K562 (cell line): ENCODE data around the gene C3. TPM values are rescaled to one million over a fixed set of nuclear protein-coding genes. Genes with fewer than 3 reads are reported as not detected.

Experiments
- ATAC-seq: fragments of 200-7000 bp; cut with Tn5 transposase; 3 replicates; pipeline ENCODE4 v1.9.1; 2020; ENCODE audit warnings: moderate library complexity
- BruUV-seq: library from RNA; stranded (reverse); fragments of 400-500 nt; replicated peaks from 2 replicates; lab custom pipeline; 2021; lab: Mats Ljungman, UMichigan
- CTCF ChIA-PET: fragments of 300-600 bp; formaldehyde crosslinking; extraction: SDS; loops from one replicate; lab custom pipeline; 2021; ENCODE audit warnings: low intra/inter-chr PET ratio; lab: Yijun Ruan, JAX
- POLR2A ChIA-PET: fragments of 300-600, 350-650 bp; sonication (Branson Sonifier 250); formaldehyde crosslinking; extraction: SDS; loops from one replicate; lab custom pipeline; 2021; ENCODE audit warnings: antibody characterized with exemption, inconsistent platforms; lab: Yijun Ruan, JAX
- DNase-seq, 4 experiments: peaks; one replicate each; pipeline versions ENCODE4 v3.0.0 to v3.0.0-alpha.2; 2011 to 2018; ENCODE audit warnings: low spot score in 3 of 4, mixed read lengths in 3 of 4; ENCODE audit errors: extremely low read depth in 1 of 4
- FAIRE-seq: peaks from 2 replicates; lab custom pipeline; 2011; peaks lifted over from hg19 to GRCh38; lab: Jason Lieb, UNC
- H2AFZ ChIP-seq: 2 replicates; pipeline ENCODE4 v1.6.0; 2011; ENCODE audit warnings: low read depth, low read length, control low read depth, inconsistent platforms
- H3K27ac ChIP-seq: fragments of 200-600 bp; 3 replicates; pipeline ENCODE4 v1.8.0; 2011; ENCODE audit warnings: low read depth, mild to moderate bottlenecking, control low read depth, inconsistent platforms, low read length, moderate library complexity, mixed read lengths; ENCODE audit errors: extremely low read depth
- H3K27me3 ChIP-seq, 2 experiments: fragments of 300-600 bp in 1 of 2; 2 replicates in 1 of 2; 3 replicates in 1 of 2; pipeline versions ENCODE4 v1.6.0 to v1.8.0; 2011; ENCODE audit warnings: inconsistent platforms in 2 of 2, low read length in 2 of 2, mild to moderate bottlenecking in 1 of 2, mixed read lengths in 1 of 2, moderate library complexity in 1 of 2; ENCODE audit not compliant: control insufficient read depth in 2 of 2, insufficient read depth in 2 of 2
- H3K36me3 ChIP-seq: fragments of 300-600 bp; 3 replicates; pipeline ENCODE4 v1.8.0; 2011; ENCODE audit warnings: mild to moderate bottlenecking, low read length, inconsistent platforms; ENCODE audit not compliant: control insufficient read depth, insufficient read depth
- H3K4me1 ChIP-seq, 2 experiments: fragments of 200-600 bp in 1 of 2; replicated peaks in 1 of 2; 2 replicates in 1 of 2; 3 replicates in 1 of 2; pipeline versions ENCODE4 v1.5.1 to v1.8.0; 2011; ENCODE audit warnings: inconsistent platforms in 2 of 2, low read length in 2 of 2, mild to moderate bottlenecking in 1 of 2, mixed read lengths in 1 of 2, moderate library complexity in 1 of 2; ENCODE audit not compliant: control insufficient read depth in 2 of 2, insufficient read depth in 2 of 2
- H3K4me2 ChIP-seq: 2 replicates; pipeline ENCODE4 v1.6.1; 2011; ENCODE audit warnings: low read length, control low read depth, inconsistent platforms, mixed read lengths; ENCODE audit not compliant: insufficient read depth
- H3K4me3 ChIP-seq: fragments of 200-600 bp; sonication (generic), shearing (Covaris generic); 2 replicates; pipeline ENCODE4 v1.5.1; 2016; ENCODE audit warnings: control low read depth, inconsistent platforms
- H3K79me2 ChIP-seq: fragments of 200-600 bp; 3 replicates; pipeline ENCODE4 v1.8.0; 2011; ENCODE audit warnings: low read length, inconsistent platforms; ENCODE audit not compliant: control insufficient read depth, insufficient read depth
- H3K9ac ChIP-seq, 2 experiments: 2 replicates each; pipeline versions ENCODE4 v1.6.0 to v1.6.1; 2011; ENCODE audit warnings: low read depth in 2 of 2, low read length in 2 of 2, control low read depth in 1 of 2, inconsistent platforms in 1 of 2, mild to moderate bottlenecking in 1 of 2, mixed read lengths in 1 of 2; ENCODE audit not compliant: insufficient read depth in 1 of 2
- H3K9me1 ChIP-seq: one replicate; pipeline ENCODE4 v1.6.0; 2011; ENCODE audit warnings: inconsistent platforms, mild to moderate bottlenecking, low read length, moderate library complexity; ENCODE audit not compliant: control insufficient read depth, insufficient read depth
- H3K9me3 ChIP-seq: replicated peaks from 2 replicates; pipeline ENCODE4 v1.5.1; 2011; ENCODE audit warnings: low read depth, low read length, inconsistent platforms; ENCODE audit not compliant: control insufficient read depth, insufficient read depth
- H4K20me1 ChIP-seq: replicated peaks from 2 replicates; pipeline ENCODE4 v1.6.1; 2011; ENCODE audit warnings: low read length, inconsistent platforms, mixed read lengths; ENCODE audit not compliant: control insufficient read depth, insufficient read depth
- POLR2G ChIP-seq: fragments of 200-400 bp; formaldehyde crosslinking; IDR thresholded peaks from 2 replicates; pipeline ENCODE4 v1.6.1; 2017; ENCODE audit warnings: low read depth, mild to moderate bottlenecking, antibody characterized with exemption, low read length, moderate library complexity
- RBFOX2 ChIP-seq: fragments of 200-400 bp; formaldehyde crosslinking; IDR thresholded peaks from 2 replicates; pipeline ENCODE4 v1.6.1; 2017; ENCODE audit warnings: low read depth, mild to moderate bottlenecking, low read length, moderate library complexity
- WGBS: fragments of 100-300 bp; shearing (Covaris generic); methylation state at CpG from one replicate; pipeline ENCODE4 v1.1.6; 2016; ENCODE audit warnings: low coverage, mixed read lengths; ENCODE audit not compliant: insufficient coverage; ENCODE audit errors: missing lambda C conversion rate; 5-methylcytosine and 5-hydroxymethylcytosine counted together
- in situ Hi-C: fragments of 300-500 bp; cut with MboI; formaldehyde crosslinking; loops from 4 replicates; pipeline ENCODE4 v1.15.0; 2018; ENCODE audit warnings: inconsistent platforms, mixed read lengths
- intact Hi-C: fragments of 100-400 bp; cut with micrococcal nuclease; formaldehyde crosslinking; loops from 2 replicates; pipeline ENCODE4 v1.14.2; 2022
- polyA plus RNA-seq, 8 experiments: library from polyadenylated mRNA; depleted of rRNA in 4 of 8; stranded (reverse) in 5 of 8; unstranded in 3 of 8; fragments of >200 nt; fragmentation: Nextera tagmentation in 2 of 8; fragmentation: Illumina TruSeq in 1 of 8; extraction: Ambion mirVana in 2 of 8; extraction: Trizol in 1 of 8; gene quantifications; 2 replicates each; pipeline versions ENCODE4 v1.2.1 to v1.2.3, GENCODE V29; 2011 to 2014; ENCODE audit warnings: inconsistent platforms in 1 of 8, missing spikeins in 1 of 8
- total RNA-seq, 7 experiments: library from RNA; depleted of rRNA in 6 of 7; stranded (reverse); fragments of >200 nt in 6 of 7; fragmentation: Illumina TruSeq in 2 of 7; extraction: Trizol in 2 of 7; gene quantifications; 2 replicates each; pipeline versions ENCODE4 v1.2.1 to v1.2.3, GENCODE V29; 2011 to 2021; ENCODE audit warnings: low replicate concordance in 1 of 7
- TF ChIP-seq, protein P1 (sequence below): fragments of 250-450 bp; sonication (Bioruptor Pico); IDR thresholded peaks from 2 replicates; pipeline ENCODE4 v1.9.0; 2021; ENCODE audit warnings: mild to moderate bottlenecking, inconsistent platforms

C3 gene
- total and polyA plus RNA-seq, 9 of the 15 experiments (the other 6 are each of a cell fraction or from before 2014, with no cell fraction given): 0.59 to 10.6 (median 2.2) TPM

- TF ChIP-seq RBFOX2: 0 out of 2 replicates have a peak, but pooled peaks have one; percentile 7
- 0 out of 2 replicates have a peak, but pooled peaks have one; percentile 5 for TF ChIP-seq POLR2G
- TF ChIP-seq, protein P1, sequence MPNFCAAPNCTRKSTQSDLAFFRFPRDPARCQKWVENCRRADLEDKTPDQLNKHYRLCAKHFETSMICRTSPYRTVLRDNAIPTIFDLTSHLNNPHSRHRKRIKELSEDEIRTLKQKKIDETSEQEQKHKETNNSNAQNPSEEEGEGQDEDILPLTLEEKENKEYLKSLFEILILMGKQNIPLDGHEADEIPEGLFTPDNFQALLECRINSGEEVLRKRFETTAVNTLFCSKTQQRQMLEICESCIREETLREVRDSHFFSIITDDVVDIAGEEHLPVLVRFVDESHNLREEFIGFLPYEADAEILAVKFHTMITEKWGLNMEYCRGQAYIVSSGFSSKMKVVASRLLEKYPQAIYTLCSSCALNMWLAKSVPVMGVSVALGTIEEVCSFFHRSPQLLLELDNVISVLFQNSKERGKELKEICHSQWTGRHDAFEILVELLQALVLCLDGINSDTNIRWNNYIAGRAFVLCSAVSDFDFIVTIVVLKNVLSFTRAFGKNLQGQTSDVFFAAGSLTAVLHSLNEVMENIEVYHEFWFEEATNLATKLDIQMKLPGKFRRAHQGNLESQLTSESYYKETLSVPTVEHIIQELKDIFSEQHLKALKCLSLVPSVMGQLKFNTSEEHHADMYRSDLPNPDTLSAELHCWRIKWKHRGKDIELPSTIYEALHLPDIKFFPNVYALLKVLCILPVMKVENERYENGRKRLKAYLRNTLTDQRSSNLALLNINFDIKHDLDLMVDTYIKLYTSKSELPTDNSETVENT: no peak
- TF ChIP-seq, all 486 proteins: peak for 2
- Histone ChIP-seq H3K36me3 (peaks cover 3% of the 10 kb centered on the region; the same call in 1 of the 3 replicates), H3K9me1 (no peaks in the 10 kb centered on the region), H3K27me3 (no peaks in the 10 kb centered on the region), H4K20me1 (no peaks in the 10 kb centered on the region), H3K27ac (no peak overlapping the region), H3K79me2 (peaks cover 12% of the 10 kb centered on the region), H3K9me3 (no peaks in the 10 kb centered on the region), H3K4me3 (no peak overlapping the region), H2AFZ (no peak overlapping the region), H3K9ac (no peak overlapping the region), H3K4me1 (peaks cover 31 to 63% of the 10 kb centered on the region in 2 experiments), H3K4me2 (no peak overlapping the region)
- FAIRE-seq (no peak), ATAC-seq (no peak), DNase-seq (no peak)
- CTCF ChIA-PET: no interaction called here
- no TSS peak for BruUV-seq
- intact Hi-C loops (loop anchor here (10.0 kb wide), 1 partner anchor 216 kb away; no protein-coding TSS in a partner anchor), in situ Hi-C loops (no loop called here)
- WGBS: 82% methylated on average over 21 of the region's 30 CpGs
- POLR2A ChIA-PET: interaction anchor here (0.6 to 1.1 kb wide), 3 partner anchors 118 to 508 kb away, joined by 3 to 5 read pairs (median 5); no protein-coding TSS in a partner anchor
These were observed 10.7 kb upstream of the C3 start for GRCh38 chr19:6730941-6731670.
